Muscle layer of colon (tissue), 2 donors: ENCODE measurements around the gene CTAGE9.

Experiments used
- H3K27ac ChIP-seq: one replicate; pipeline ENCODE4 v1.7.0; 2013; ENCODE audit warnings: low read depth, mild to moderate bottlenecking, low read length, moderate library complexity
- H3K27me3 ChIP-seq, 2 donors: one replicate each; pipeline ENCODE4 v1.7.0; 2013; ENCODE audit warnings: low read length in 2 of 2, mild to moderate bottlenecking in 2 of 2; ENCODE audit not compliant: insufficient read depth in 2 of 2, control insufficient read depth in 1 of 2
- H3K36me3 ChIP-seq: one replicate; pipeline ENCODE4 v1.7.0; 2013; ENCODE audit warnings: mild to moderate bottlenecking, low read length; ENCODE audit not compliant: insufficient read depth
- H3K4me1 ChIP-seq: one replicate; pipeline ENCODE4 v1.7.0; 2013; ENCODE audit warnings: mild to moderate bottlenecking, low read length; ENCODE audit not compliant: insufficient read depth
- H3K4me3 ChIP-seq, 2 donors: one replicate each; pipeline ENCODE4 v1.7.0; 2013; ENCODE audit warnings: low read length in 2 of 2, low read depth in 1 of 2, mild to moderate bottlenecking in 1 of 2, moderate library complexity in 1 of 2
- H3K9ac ChIP-seq: one replicate; pipeline ENCODE4 v1.7.0; 2013; ENCODE audit warnings: low read length
- H3K9me3 ChIP-seq: one replicate; pipeline ENCODE4 v1.7.0; 2013; ENCODE audit warnings: mild to moderate bottlenecking, low read length
- donor health status: abdominal sarcoma.
- donor health status: Adenocarcinoma of cecum.

The CTAGE9 gene

DNA sequence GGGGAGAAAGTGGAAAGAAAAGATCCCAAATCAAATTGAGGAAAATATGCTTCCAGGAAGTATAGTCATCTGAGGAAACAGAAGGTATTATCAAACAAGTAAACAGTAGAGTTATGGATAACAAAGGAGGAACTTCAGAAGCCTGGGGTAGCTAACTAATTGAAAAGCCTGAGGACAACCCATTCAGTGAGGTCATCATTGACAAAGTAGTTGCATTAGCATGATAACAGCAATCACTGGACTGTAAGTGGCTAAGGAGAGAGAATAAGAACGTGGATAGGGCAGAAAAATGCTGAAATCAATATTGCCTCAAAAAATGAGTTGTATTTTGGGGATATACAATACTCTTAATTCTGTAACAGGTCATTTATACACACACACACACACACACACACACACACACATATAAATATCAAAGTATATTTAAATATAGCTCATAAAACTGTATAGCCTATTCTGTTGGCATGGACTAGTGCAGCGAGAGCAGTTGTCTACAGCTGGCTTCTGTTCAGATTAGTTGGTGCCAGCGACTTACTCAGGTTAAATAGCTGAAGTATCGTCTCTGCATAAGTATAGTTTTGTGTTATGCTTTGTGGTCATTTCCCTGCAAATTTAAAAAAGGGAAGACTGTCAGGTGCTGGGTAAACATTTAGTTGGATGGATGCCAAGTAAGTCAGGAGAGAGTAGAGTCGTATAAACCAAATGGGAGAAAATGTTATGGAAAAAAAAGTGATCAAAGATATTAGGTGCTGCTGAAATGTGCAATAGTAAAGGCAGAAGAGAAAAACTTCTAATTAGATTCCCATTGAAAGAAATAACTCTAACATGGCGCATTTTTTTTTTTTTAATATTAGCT lies 33.8 kb upstream of the CTAGE9 start:
- Histone ChIP-seq H3K27me3 (no peaks in the 10 kb centered on the region), H3K4me1 (no peaks in the 10 kb centered on the region), H3K9me3 (no peaks in the 10 kb centered on the region), H3K27ac (no peak overlapping the region), H3K4me3 (no peak overlapping the region), H3K9ac (no peak overlapping the region), H3K36me3 (no peaks in the 10 kb centered on the region)

DNA sequence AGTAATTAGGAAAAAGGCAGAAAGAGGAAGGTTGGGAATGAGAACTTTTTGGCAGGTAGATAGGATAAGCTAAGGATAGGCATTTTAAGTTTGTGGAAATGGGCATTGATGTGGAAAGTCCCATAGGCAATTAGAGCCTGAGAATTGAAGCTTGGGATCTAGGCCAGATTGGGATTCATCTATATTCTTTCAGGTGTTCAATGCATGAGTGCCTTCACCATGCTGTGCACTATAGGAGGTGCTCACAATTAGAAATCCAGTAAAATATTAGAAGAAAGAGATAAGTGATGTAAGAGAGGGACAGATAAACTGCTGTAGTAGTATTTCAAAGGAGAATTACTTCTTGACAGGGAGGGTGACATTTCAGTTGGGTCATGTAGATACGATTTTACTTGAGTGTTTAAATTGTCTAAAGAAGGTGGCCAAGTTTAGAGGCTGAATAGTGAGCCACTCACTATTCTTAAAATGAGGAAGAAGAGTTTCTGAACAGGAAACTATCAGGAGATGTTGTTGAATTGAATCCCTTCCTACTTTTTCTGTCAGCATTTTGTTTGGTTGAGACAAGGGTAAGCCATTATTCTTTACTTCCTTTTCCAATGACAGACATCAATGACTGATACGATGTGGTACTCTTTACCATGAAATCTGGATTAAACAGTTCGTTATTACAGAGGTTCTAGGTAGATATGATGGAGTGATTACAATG lies 31.0 kb upstream of the CTAGE9 start:
- no peaks in the 10 kb centered on the region for H3K9me3 ChIP-seq
- no peaks in the 10 kb centered on the region for H3K4me1 ChIP-seq
- no peaks in the 10 kb centered on the region for H3K36me3 ChIP-seq
- no peak overlapping the region for H3K4me3 ChIP-seq
- no peaks in the 10 kb centered on the region for H3K27me3 ChIP-seq
- H3K9ac ChIP-seq: no peak overlapping the region
- H3K27ac ChIP-seq: no peak overlapping the region

DNA sequence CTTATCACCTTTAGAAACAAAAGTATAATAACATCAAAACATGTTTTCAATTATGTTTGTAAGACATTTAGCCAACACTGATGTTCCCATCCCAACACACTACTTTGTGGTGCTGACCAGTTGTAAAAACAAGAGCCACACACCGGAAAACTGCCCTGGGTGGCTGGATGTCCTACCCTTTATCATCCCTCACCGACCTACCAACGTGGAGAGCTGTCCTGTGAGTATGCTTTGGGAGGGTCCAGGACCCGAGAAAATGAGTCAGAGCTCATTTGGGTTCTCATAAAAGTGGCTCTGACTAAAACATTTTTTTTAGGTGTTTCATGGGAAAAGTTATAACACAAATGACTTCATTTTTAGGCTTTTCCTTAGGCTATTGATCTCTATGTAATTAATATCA lies 29.3 kb upstream of the CTAGE9 start:
- no peak overlapping the region for H3K4me3 ChIP-seq
- H3K9ac ChIP-seq: no peak overlapping the region
- H3K27me3 ChIP-seq: no peaks in the 10 kb centered on the region
- H3K36me3 ChIP-seq: no peaks in the 10 kb centered on the region
- no peaks in the 10 kb centered on the region for H3K4me1 ChIP-seq
- H3K27ac ChIP-seq: no peak overlapping the region
- no peaks in the 10 kb centered on the region for H3K9me3 ChIP-seq

DNA sequence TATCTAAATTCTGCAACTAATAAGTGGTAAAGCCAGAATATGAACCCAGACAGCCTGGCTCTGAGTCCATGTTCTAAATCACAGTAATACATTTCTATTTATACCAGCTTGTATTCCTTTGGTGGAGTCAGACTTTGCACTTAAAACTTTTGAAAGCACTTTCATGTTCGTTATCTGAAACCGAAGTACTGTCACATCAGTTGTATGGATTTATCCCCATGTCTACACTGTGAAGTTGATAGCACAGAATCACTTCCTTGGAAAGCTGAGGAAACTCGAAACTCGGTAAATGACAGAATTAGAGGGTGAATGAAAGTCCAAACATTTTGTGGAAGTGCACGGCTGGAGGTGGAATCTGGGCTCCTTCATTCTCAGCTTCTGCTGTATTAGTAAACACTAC lies 28.3 kb upstream of the CTAGE9 start:
- no peak overlapping the region for H3K4me3 ChIP-seq
- H3K9ac ChIP-seq: no peak overlapping the region
- H3K27ac ChIP-seq: no peak overlapping the region
- no peaks in the 10 kb centered on the region for H3K9me3 ChIP-seq
- no peaks in the 10 kb centered on the region for H3K4me1 ChIP-seq
- H3K36me3 ChIP-seq: no peaks in the 10 kb centered on the region
- H3K27me3 ChIP-seq: no peaks in the 10 kb centered on the region

DNA sequence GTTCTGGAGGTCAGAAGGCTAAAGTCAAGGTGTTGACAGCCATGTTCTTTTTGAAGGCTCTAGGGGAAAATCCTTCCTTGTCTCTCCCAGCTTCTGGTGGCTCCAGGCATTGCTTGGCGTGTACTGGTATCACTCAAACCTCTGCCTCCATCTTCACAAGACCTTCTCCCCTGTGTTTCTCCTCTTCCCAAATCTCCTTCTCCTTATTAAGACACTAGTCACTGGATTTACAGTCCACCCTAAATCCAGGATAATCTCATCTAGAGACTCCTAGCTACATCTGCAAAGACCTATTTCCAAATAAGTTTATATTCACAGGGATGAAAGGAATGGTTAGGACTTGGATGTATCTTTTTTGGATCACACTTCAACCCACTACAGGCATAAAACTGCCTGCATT lies 26.0 kb upstream of the CTAGE9 start:
- Histone ChIP-seq H3K4me1 (no peaks in the 10 kb centered on the region), H3K27me3 (no peaks in the 10 kb centered on the region), H3K27ac (no peak overlapping the region), H3K4me3 (no peak overlapping the region), H3K9ac (no peak overlapping the region), H3K36me3 (no peaks in the 10 kb centered on the region), H3K9me3 (no peaks in the 10 kb centered on the region)

DNA sequence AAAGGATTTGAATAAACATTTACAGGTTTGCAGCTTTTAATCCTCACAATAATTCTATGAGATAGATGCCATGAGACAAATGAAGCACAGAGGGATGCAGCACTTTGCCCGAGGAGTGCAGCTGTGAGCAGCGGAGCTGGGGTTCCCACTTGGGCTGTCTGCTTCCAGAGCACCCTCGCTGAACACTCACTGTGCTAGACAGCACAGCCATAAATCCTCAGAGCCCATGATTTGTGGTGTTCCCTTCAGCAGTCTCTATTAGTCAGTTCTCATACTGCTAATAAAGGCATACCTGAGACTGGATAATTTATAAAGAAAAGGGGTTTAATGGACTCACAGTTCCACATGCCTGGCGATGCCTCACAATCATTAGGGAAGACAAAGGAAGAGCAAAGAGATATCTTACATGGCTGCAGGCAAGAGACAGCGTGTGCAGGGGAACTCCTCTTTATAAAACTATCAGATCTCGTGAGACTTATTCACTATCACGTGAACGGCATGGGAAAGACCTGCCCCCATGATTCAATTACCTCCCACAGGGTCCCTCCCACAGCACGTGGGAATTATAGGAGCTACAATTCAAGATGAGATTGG lies 25.3 kb upstream of the CTAGE9 start:
- Histone ChIP-seq H3K9me3 (no peaks in the 10 kb centered on the region), H3K27ac (no peak overlapping the region), H3K27me3 (no peaks in the 10 kb centered on the region), H3K4me3 (no peak overlapping the region), H3K36me3 (no peaks in the 10 kb centered on the region), H3K9ac (no peak overlapping the region), H3K4me1 (no peaks in the 10 kb centered on the region)

DNA sequence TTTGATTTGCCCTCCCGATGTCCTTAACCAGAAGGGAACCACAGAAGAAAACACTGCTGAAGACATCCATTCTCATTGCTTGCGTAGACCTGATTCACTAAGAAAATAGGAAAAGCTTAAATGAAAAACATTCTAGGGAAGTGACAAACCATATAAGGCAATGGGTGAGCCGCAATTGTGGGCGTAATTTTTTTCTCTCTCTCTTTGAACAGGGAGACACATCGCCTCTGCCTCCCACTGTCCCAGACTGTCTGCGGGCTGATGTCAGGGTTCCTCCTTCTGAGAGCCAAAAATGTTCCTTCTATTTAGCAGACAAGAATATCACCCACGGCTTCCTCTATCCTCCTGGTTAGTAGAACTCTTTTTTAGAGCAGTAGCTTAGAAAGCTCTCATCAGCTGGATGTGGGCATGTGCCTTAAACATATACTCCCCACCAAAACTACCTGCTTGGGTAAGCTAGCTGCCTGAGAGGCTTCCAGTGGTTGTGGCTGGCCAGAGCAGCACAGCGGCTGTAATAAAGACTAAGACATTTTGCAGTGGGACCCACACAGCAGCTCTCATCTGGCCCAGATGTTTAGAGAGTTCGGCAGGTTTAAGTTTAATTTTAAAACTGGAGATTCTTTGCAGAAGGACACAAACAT lies 22.7 kb upstream of the CTAGE9 start:
- Histone ChIP-seq H3K9me3 (no peaks in the 10 kb centered on the region), H3K27me3 (no peaks in the 10 kb centered on the region), H3K4me1 (no peaks in the 10 kb centered on the region), H3K9ac (no peak overlapping the region), H3K4me3 (no peak overlapping the region), H3K27ac (no peak overlapping the region), H3K36me3 (no peaks in the 10 kb centered on the region)

DNA sequence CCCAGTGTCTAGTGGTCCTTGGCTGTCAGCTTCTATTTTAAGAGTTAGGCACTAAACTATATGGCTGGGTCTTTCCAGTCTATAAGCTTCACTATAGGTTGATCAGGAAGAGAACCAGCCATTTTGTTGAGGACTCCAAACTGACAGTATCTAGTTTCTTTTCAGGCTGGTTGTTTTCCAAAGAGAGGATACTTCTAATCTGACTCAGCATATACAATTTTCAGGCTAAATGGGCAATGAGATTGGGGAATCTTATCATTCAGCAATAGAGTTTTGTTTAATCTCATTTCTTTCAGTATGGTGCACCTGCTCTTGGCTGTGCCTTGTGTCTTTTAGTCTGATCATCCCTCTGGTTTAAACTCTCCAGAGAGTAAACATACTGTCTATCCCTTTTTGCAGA lies 20.4 kb upstream of the CTAGE9 start:
- H3K4me1 ChIP-seq: no peaks in the 10 kb centered on the region
- H3K9me3 ChIP-seq: no peaks in the 10 kb centered on the region
- no peaks in the 10 kb centered on the region for H3K27me3 ChIP-seq
- no peak overlapping the region for H3K27ac ChIP-seq
- no peak overlapping the region for H3K4me3 ChIP-seq
- H3K36me3 ChIP-seq: no peaks in the 10 kb centered on the region
- H3K9ac ChIP-seq: no peak overlapping the region

DNA sequence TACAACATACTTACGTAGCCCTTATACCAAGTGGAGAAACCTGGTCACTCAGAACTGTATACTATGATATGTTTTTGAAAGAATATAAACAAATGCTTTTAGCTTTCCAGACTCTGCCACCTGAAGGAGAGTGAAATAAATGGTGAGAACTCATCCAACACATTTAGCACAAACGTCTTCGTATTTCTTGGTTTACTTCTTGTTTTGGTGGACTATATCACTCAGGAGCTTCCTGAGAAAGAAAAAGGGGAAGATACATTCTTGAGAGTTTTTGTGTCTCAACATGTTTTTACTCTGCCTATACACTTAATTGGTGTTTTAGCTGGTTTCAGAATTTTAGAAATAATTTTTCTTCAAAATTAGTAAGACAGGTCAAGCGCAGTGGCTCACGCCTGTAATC lies 19.4 kb upstream of the CTAGE9 start:
- H3K27me3 ChIP-seq: no peaks in the 10 kb centered on the region
- H3K9me3 ChIP-seq: no peaks in the 10 kb centered on the region
- H3K4me1 ChIP-seq: no peaks in the 10 kb centered on the region

DNA sequence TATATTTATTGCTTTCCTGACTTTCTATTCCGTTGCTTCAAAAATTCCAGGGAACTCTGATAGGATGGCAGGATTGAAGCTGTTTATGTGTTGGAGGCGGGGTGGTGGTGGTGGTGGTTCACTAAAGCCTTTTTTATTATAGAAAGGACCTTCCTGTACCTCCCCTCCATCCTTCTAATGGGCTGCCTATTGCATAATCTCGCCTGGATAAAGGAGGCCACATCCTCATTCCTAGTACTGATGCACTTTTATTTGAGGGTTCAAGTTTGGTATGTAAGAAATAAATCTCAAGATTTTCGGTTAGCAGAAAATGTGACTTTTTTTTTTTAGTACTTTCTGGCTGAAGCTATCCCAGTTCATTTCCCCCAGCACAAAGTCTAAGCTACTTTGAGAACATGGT lies 18.7 kb upstream of the CTAGE9 start:
- no peaks in the 10 kb centered on the region for H3K36me3 ChIP-seq
- H3K9me3 ChIP-seq: no peaks in the 10 kb centered on the region
- H3K27ac ChIP-seq: no peak overlapping the region
- H3K4me3 ChIP-seq: no peak overlapping the region
- no peak overlapping the region for H3K9ac ChIP-seq
- H3K27me3 ChIP-seq: no peaks in the 10 kb centered on the region
- no peaks in the 10 kb centered on the region for H3K4me1 ChIP-seq

More for the DNA sequence above, 19.4 kb upstream of the CTAGE9 start:
- H3K27ac ChIP-seq: no peak overlapping the region
- no peaks in the 10 kb centered on the region for H3K36me3 ChIP-seq
- no peak overlapping the region for H3K9ac ChIP-seq
- H3K4me3 ChIP-seq: no peak overlapping the region

DNA sequence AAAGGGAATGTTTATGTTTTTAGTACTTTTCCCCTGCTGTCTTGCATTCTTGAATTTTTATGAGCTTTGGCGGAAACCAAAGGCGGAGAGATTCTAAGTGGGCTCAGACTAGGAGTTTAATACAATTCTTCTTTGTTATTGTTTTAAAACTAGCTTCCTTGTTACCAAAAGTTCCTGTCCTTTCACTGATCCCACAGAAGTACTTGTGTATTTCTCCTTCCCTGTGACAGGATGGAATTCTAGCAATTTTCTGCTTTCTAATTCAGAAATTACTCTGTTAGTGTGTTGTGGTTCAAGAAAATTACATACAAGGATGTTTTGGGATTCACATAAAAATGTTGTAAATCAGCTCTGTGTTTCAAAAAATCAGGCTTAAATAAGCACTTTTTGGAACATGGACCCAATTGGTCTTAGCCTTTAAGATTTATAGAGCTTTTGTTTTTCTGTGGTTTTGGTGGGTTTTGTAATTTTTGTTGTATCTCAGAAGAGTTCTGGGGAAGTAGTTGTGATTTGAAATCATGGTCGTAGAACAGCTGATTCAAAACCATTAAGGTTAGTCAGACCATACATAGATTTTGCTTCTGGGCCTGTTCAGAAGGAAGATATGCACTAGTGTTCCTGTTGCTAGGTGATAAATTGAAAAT lies 17.6 kb upstream of the CTAGE9 start:
- Histone ChIP-seq H3K27ac (no peak overlapping the region), H3K9ac (no peak overlapping the region), H3K27me3 (no peaks in the 10 kb centered on the region), H3K36me3 (no peaks in the 10 kb centered on the region), H3K4me1 (no peaks in the 10 kb centered on the region), H3K4me3 (no peak overlapping the region), H3K9me3 (no peaks in the 10 kb centered on the region)
